ENCODE data around the gene AIFM2. TPM values are rescaled to one million over a fixed set of nuclear protein-coding genes. Genes with fewer than 3 reads are reported as not detected.
"Not testable (repeated sequence)": the region's sequence is repeated elsewhere in the genome, so short reads cannot be mapped to it uniquely, and the experiment has no call there.

The AIFM2 gene
- total RNA-seq, 6 donors from 2014 or later: 12.0 to 21.0 (median 17.2) TPM

DNA sequence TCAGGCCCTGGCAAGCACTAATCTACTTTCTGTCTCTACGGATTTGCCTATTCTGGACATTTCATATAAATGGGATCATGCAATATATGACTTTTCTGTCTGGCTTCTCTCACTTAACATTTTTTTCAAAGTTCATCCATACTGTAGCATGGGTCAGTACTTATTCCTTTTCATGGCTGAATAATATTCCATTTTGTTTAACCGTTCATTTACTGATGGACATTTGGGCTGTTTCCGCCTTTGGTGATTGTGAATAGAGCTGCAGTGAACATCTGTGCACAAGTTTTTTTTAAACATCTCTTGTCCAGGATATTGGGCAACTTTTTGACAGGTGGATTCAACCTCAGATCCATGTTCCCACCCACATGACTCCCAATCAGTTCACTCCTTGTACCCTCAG, 31.0 kb downstream of the AIFM2 start:
- Histone ChIP-seq H3K27ac (no peak overlapping the region), H3K27me3 (no peaks in the 10 kb centered on the region), H3K36me3 (peaks cover 0 to 12% (median 0%) of the 10 kb centered on the region in 4 donors), H3K9me3 (no peaks in the 10 kb centered on the region), H3K4me1 (no peaks in the 10 kb centered on the region), H3K4me3 (no peak overlapping the region)
- DNase-seq (no peak), ATAC-seq (ENCODE audit: low FRiP score in 2 of 2) (no peak)
- TF ChIP-seq EP300 (IDR thresholded peaks at IDR 0.05): no peak
- TF ChIP-seq POLR2AphosphoS5 (IDR thresholded peaks at IDR 0.05): no peak
- TF ChIP-seq POLR2A (IDR thresholded peaks at IDR 0.05): no peak
- TF ChIP-seq, protein P1, sequence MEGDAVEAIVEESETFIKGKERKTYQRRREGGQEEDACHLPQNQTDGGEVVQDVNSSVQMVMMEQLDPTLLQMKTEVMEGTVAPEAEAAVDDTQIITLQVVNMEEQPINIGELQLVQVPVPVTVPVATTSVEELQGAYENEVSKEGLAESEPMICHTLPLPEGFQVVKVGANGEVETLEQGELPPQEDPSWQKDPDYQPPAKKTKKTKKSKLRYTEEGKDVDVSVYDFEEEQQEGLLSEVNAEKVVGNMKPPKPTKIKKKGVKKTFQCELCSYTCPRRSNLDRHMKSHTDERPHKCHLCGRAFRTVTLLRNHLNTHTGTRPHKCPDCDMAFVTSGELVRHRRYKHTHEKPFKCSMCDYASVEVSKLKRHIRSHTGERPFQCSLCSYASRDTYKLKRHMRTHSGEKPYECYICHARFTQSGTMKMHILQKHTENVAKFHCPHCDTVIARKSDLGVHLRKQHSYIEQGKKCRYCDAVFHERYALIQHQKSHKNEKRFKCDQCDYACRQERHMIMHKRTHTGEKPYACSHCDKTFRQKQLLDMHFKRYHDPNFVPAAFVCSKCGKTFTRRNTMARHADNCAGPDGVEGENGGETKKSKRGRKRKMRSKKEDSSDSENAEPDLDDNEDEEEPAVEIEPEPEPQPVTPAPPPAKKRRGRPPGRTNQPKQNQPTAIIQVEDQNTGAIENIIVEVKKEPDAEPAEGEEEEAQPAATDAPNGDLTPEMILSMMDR (IDR thresholded peaks at IDR 0.05): no peak
- WGBS, 2 donors: 80 to 87% methylated on average over 3 of the region's 3 CpGs

DNA sequence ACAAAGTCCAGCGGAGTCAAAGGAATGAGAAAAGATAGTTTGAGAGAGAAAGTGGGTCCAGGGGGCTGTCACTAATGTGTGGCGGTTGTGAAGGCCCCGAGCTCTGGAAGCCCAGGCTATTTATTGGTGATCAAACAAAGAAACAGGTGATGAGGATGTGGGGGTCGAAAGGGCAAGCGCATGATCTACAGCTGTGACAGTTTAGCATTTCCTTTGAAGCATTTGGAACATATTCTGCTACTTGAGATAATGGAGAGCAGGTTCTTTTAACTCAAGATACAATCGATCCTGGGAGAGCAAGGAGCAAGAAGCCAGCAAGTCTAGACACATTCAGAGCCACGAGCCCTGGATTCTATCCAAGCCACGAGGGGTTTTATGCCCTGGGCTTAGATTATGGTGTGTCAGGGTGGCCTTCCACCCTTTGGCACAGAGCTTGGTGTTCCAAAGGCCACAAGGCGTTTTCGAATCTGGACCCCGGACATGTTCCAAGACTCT, 31.5 kb downstream of the AIFM2 start:
- H3K4me1 ChIP-seq; H3K9me3 ChIP-seq; H3K27me3 ChIP-seq; DNase-seq; ATAC-seq (ENCODE audit: low FRiP score in 2 of 2); H3K27ac ChIP-seq; H3K4me3 ChIP-seq: not testable (repeated sequence)
- 81 to 85% methylated on average over 10 to 11 of the region's 11 CpGs for WGBS, 2 donors
- H3K36me3 ChIP-seq: peaks cover 0 to 12% (median 0%) of the 10 kb centered on the region in 4 donors

DNA sequence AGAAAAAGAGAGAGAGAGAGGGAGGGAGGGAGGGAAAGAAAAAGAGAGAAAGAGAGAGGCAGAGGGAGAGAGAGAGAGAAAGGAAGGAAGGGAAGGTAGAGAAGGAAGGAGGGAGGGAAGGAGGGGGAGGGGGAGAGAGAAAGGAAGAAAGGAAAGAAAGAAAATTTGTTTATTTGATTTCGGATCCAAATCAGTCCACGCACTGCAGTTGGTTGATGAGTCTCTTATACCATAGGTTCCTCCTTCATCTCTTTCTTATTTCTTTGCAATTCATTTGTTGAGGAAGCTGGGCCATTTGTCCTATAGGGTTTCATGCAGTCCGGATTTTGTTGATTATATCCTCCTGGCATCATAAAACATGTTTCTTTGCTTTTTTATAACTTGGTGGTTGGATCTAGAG, 34.4 kb downstream of the AIFM2 start:
- peaks cover 0 to 12% (median 3%) of the 10 kb centered on the region in 4 donors for H3K36me3 ChIP-seq
- TF ChIP-seq POLR2AphosphoS5 (IDR thresholded peaks at IDR 0.05) (no peak), POLR2A (IDR thresholded peaks at IDR 0.05) (no peak), EP300 (IDR thresholded peaks at IDR 0.05) (no peak)
- TF ChIP-seq, protein P1 (IDR thresholded peaks at IDR 0.05): no peak
- no peak overlapping the region for H3K4me3 ChIP-seq
- WGBS, 2 donors: 84 to 93% methylated on average over 3 of the region's 3 CpGs
- H3K9me3 ChIP-seq: no peaks in the 10 kb centered on the region
- no peaks in the 10 kb centered on the region for H3K27me3 ChIP-seq
- DNase-seq (no peak), ATAC-seq (ENCODE audit: low FRiP score in 2 of 2) (no peak)
- H3K4me1 ChIP-seq: no peaks in the 10 kb centered on the region
- no peak overlapping the region for H3K27ac ChIP-seq

DNA sequence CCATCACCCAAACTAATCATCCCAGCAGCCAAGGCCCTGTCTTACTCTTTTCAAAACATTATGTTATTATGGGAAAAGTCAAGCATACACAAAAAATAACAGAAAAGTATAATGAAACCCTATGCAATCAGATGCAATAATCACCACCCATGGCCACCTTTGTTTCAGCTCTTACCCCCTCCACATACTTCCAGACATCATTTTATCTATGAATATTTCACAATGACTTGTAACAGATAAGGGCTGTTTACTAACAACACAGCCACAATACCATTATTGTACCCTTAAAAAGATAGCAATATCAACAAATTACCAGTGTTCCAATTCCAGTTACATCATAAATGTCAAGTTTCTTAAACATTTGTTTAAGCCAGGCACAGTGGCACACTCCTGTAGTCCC, 35.2 kb downstream of the AIFM2 start:
- Histone ChIP-seq H3K36me3 (peaks cover 0 to 12% (median 3%) of the 10 kb centered on the region in 4 donors), H3K9me3 (no peaks in the 10 kb centered on the region), H3K4me1 (no peaks in the 10 kb centered on the region), H3K27ac (no peak overlapping the region), H3K4me3 (no peak overlapping the region), H3K27me3 (no peaks in the 10 kb centered on the region)
- TF ChIP-seq POLR2A (IDR thresholded peaks at IDR 0.05) (no peak), EP300 (IDR thresholded peaks at IDR 0.05) (no peak), POLR2AphosphoS5 (IDR thresholded peaks at IDR 0.05) (no peak)
- TF ChIP-seq, protein P1 (IDR thresholded peaks at IDR 0.05): no peak
- ATAC-seq (ENCODE audit: low FRiP score in 2 of 2) (no peak), DNase-seq (no peak)

DNA sequence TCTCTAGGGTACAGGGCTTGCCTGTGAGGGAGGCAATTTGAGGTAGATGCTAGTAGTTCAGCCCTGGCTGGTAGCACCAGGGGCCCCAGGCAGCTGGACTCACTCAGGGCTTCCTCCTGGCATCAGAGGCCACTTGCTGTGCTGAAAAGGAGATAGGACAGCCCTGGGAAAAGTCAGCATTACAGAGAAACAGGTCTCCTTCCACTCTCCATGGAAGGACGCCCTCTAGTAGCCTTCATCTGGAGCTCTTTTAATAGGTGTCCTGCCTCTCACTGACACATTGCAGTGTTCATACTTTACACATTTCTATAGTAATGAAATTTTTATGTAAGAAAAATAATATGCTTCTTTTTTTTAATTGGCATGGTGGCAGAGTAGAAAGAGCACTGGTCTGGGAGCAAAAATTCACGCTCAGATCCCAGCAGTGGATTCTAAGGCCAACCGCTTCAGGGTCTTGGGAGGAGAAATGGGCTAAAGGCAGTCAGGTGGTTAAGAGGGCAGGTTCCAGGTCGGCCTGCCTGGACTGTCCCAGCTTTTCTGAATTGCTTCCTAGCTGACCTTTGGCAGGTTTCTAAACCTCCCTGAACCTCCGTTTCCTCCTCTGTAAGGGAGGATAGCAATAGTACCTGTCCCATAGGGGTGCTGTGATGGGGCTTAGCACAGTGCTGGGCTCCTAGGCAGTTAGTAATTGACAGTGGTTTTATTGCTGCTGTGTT, 35.8 kb downstream of the AIFM2 start:
- Histone ChIP-seq H3K4me1 (no peaks in the 10 kb centered on the region), H3K27ac (no peak overlapping the region), H3K4me3 (no peak overlapping the region), H3K27me3 (no peaks in the 10 kb centered on the region), H3K36me3 (peaks cover 0 to 12% (median 3%) of the 10 kb centered on the region in 4 donors), H3K9me3 (no peaks in the 10 kb centered on the region)
- 93% methylated on average over 5 of the region's 5 CpGs for WGBS, 2 donors
- TF ChIP-seq, protein P1 (IDR thresholded peaks at IDR 0.05): no peak
- TF ChIP-seq POLR2AphosphoS5 (IDR thresholded peaks at IDR 0.05) (no peak), EP300 (IDR thresholded peaks at IDR 0.05) (no peak), POLR2A (IDR thresholded peaks at IDR 0.05) (no peak)
- ATAC-seq (ENCODE audit: low FRiP score in 2 of 2): no peak
- no peak for DNase-seq
